Astrocyte (in vitro differentiated cells and primary cell): ENCODE data around the gene KLC3.

ENCODE experiments used
- CTCF ChIP-seq: IDR thresholded peaks from 2 replicates; pipeline ENCODE4 v1.5.1; 2011; ENCODE audit warnings: low read depth, mild to moderate bottlenecking, inconsistent platforms, low read length, moderate library complexity; ENCODE audit not compliant: insufficient read depth
- EZH2 ChIP-seq: IDR thresholded peaks from 2 replicates; pipeline ENCODE4 v1.6.1; 2012; ENCODE audit warnings: mild to moderate bottlenecking, low read length, inconsistent platforms; ENCODE audit not compliant: insufficient read depth

- TF ChIP-seq CTCF (no peak), EZH2 (no peak)
Measured at GRCh38 chr19:45362291-45362690, 21.7 kb downstream of the KLC3 start.
